ENCODE results near the gene FAF1.

FAF1 gene

DNA sequence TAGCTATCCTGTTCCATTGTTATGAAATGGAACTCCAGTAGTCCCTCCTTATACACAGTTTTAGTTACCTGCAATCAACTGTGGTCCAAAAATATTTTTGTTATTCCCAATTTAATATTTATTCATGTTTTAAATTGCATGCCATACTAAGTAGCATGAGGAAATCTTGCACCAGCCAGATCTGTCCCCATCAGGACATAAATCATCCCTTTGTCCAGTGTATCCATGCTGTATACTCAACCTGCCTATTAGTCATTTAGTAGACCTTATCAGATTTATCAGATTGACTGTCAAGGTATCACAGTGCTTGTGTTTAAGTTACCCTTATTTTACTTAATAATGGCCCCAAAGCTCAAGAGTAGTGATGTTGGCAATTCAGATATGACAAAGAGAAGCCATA, 328.9 kb downstream of the FAF1 start:
- DNase-seq (ENCODE audit: low read depth): no peak

DNA sequence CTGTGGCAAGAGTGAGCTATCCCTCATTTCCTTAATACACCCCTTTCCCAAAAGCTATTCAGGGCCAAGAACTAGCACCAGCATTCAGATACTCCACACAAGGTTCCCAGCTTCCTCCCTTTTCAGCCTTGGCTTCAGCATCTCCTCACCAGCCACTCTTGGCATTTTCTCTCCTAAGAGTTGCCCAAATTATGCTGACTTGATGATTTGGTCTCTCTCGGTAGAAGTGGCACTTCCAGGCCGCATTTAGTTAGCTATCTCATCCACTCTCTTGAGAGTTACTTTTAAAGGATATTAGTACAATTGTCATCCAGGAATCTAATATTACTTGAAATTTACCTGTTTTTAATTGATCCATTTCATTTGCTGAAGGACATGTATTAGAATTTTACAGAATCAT, 337.8 kb downstream of the FAF1 start:
- no peak for DNase-seq (ENCODE audit: low read depth)

DNA sequence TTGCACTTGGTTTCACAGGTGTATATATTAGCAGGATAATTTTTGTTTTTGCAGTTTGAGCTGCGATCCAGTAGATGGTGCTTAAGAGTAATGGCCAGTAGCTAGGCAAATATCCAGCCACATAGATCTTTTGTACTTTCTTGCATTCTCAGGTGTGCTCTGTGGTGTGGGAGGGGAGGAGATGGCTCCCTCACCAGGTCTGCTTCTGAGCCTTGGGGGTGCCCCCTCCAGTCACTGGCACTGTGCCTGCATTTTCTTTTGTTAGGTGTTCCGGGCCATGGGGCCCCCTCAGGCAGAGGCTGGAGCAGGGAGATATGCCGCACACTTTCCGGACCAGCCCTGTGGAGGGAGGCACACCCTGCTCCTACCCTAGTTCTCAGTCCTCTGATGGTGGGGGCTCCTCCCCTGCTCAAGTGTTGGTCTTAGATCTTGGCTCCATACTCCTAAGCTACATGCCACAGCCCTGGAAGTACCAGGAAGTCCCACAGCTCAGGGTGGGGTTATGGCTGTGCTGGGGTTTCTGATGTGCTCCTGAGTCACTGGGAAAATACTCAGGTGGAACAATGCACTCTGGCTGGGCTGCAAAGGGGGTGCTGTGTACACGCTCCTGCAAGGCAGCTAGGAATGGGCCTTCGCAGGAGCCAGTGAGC, 339.3 kb downstream of the FAF1 start:
- no peak for DNase-seq (ENCODE audit: low read depth)

DNA sequence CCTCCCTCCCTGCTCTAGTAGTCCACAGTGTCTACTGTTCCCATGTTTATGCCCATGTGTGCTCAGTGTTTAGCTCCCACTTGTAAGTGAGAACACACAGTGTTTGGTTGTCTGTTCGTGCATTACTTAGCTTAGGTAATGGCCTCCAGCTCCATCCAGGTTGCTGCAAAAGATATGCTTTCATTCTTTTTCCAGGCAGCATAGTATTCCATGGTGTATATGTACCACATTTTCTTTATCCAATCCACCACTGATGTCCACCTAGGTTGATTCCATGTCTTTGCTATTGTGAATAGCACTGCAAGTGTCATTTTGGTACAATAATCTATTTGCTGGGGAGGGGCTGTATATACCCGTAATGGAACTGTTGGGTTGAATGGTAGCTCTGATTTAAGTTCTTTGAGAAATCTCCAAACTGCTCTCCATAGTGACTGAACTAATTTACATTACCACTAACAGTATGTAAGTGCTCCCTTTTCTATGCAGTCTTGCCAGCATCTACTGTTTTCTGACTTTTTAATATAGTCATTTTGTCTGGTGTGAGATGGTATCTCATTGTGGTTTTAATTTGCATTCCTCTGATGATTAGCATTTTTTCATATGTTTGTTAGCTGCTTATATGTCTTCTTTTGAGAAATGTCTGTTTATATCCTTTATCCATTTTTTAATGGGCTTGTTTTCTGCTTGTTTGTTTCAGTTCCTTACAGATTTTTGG, 344.9 kb downstream of the FAF1 start:
- DNase-seq (ENCODE audit: low read depth): no peak

DNA sequence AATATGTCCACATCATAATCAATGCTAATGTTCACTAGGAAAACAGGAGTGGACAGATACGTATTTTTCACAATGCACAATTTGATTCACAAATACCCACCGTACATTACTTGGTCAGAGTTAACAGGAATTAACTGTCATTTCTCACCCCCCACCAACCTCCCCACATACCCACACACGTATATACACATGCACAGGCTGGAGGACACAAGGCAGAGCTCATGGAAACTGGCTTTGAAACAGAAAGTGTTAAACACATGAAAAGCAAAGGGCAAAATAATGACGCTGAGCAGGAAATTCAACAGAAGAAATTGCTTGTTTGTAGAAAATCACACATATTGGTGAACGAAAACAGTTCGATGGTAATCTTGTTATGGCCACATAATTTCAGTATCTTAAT, 348.4 kb downstream of the FAF1 start:
- DNase-seq (ENCODE audit: low read depth): no peak

DNA sequence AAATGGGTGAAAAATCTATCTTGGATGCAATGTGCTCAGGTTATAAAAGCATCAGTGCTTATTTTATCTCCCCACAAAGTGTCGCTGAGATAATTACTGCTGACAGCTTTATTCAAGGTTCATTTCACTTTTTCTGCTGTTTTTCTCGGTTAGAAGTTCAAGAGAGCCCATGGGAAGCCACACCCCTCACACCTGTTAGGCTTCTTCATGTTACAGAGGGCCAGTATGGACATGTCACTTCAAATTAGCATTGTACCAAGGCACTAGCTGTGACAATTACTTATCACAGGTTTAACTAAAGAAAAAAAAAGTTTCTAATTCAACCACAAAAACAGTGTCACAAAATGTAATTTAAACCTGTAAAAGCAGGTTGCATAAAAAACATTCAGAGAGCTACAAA, 349.5 kb downstream of the FAF1 start:
- DNase-seq (ENCODE audit: low read depth): no peak

DNA sequence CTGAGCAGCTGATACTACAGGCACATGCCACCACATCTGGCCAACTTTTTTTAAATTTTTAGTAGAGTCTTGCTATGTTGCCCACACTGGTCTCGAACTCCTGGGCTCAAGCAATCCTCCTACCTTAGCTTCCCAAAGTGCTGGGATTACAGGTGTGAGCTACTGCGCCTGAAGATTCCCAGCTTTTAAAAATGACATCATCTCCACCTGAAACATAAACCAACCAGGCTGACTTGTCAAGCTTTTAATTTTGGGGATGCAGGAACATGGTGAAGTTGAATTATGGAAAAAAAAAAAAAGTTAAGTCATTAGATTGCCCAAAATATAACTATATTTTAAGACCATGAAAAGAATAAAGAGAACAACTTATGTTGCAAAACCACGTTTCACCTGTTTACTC, 350.6 kb downstream of the FAF1 start:
- no peak for DNase-seq (ENCODE audit: low read depth)

GRCh38 chr1:50605186-50605875, 354.7 kb downstream of the FAF1 start:
- peak; percentile 30 for DNase-seq (ENCODE audit: low read depth)

DNA sequence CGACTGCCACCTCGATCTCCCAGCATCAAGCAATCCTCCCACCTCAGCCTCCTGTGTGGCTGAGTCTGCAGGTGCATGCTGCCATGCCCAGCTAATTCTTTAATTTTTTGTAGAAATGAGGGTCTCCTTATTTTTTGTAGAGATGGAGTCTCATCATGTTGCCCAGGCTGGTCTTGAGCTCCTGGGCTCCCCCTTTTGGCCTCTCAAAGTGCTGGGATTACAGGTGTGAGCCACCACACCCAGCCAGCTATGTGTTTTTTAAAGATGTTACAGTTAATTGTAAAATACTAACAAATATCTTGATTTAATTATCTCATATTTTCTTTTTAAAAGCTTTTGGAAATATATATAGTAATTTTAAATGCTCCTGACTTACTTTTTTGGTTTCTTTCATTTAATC, 355.5 kb downstream of the FAF1 start:
- no peak for DNase-seq (ENCODE audit: low read depth)

- DNase-seq (ENCODE audit: low read depth): no peak
Measured at GRCh38 chr1:50603274-50604271, 356.5 kb downstream of the FAF1 start.

- DNase-seq (ENCODE audit: low read depth): no peak
Measured at GRCh38 chr1:50599546-50599945, 360.5 kb downstream of the FAF1 start.

DNA sequence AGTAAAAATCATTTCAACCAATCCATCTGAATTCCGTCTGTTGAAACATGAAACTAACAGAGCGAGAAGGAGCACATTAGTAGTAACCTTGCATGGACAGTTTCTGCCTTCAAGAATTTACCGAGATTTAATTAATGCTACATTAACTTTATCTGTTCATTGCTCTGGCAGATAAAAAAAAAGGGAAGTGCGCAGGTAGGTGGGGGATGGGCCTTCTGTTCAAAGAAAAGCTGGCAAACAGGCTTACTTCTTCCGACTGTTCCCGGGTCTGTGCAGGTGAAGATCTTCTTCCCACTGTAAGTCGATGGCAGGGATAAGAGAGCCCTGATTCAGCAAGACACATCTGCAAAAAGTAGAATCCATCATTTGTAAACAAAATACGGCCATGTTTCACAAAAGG, 364.2 kb downstream of the FAF1 start:
- no peak for DNase-seq (ENCODE audit: low read depth)

DNA sequence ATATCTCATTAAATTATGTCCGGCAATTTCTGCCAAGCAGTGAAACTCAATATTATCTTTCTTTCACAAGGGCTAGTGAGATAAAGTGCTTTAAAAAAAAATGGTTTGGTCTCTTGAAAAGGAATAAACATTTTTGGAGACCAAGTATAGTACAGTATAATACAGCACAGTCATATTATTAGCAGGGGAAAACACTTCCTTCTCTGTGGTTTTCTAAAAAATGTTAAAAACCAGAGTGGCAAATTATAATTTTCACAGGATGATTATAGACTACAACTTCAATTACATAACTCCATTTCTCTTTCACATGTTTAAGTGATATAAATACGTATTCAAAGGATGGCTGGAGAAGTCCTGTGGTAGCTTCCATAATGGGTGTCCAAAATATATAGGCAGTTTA, 366.6 kb downstream of the FAF1 start:
- no peak for DNase-seq (ENCODE audit: low read depth)

GRCh38 chr1:50591598-50591997, 368.5 kb downstream of the FAF1 start:
- DNase-seq (ENCODE audit: low read depth): no peak

DNA sequence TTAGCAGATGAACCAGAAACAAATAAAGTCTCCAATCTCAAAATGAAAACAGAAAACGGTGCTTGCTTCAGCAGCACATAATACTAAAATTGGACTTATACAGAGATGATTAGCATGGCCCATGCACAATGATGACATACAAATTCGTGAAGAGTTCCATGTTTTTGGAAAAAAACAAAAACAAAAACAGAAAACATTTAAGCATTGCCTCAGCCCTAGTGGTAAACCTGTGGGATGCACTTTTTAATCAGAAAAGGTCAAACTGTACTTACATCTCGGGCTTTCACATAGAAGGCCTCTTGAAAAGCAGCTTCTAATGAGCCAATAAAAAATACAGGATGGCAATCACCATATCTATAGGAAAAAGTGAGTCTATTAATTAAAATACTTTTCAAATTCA, 377.7 kb downstream of the FAF1 start:
- no peak for DNase-seq (ENCODE audit: low read depth)

- no peak for DNase-seq (ENCODE audit: low read depth)
Measured at GRCh38 chr1:50570066-50570468, 390.0 kb downstream of the FAF1 start.

DNA sequence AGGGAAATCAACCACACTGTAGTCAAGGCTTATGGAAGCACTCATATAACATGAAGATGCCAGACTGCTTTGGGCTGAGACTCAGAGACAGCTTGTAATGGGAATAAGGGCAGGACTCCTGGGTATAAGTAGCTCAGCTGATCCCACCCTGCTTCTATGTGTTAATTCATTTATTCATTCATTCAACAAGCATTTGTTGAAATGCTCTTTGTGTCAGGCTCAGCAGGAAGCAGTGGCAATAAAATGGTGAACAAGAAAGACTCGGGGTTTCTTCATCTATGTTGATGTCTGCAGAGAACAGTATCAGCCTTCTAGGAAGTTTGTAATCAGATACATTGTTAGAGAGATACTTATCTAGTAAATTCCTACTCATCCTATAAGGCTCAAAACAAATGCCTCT, 391.3 kb downstream of the FAF1 start:
- no peak for DNase-seq (ENCODE audit: low read depth)

DNA sequence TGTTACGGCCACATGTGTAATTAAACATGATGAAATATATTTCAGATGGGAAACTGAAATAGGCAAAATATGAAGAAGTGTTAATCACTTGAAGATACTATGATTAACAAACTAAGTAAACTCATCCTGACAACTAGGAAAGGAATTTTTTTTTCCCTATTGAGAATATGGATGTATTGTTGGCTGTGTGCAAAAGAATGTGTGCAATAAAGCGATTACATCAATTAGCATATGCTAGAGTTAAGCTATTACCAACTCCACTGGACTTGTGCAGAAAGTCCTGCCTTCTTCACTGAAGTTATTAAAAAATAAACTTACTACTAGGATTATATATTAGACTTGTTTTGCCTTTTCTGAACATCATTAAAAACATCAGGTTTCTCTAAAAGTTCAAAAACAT, 393.7 kb downstream of the FAF1 start:
- no peak for DNase-seq (ENCODE audit: low read depth)

DNA sequence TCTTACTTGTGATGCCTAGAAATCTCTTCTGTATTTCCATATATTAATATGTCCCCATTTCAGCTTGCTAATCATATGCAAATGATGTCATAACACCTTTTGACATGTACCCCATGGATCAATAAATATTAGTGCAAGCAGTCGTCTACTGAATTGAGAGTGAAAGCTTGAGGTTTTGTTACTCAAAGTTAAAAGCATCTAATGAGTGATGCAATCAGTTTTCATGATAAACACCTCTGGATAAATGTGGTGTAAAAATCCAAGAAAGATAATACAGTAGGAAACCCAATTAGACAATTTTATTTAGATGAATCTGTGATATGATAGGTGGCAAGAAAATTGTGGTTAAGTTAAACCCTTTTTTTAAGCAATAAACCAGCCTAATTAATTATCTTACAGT, 395.6 kb downstream of the FAF1 start:
- DNase-seq (ENCODE audit: low read depth): no peak

DNA sequence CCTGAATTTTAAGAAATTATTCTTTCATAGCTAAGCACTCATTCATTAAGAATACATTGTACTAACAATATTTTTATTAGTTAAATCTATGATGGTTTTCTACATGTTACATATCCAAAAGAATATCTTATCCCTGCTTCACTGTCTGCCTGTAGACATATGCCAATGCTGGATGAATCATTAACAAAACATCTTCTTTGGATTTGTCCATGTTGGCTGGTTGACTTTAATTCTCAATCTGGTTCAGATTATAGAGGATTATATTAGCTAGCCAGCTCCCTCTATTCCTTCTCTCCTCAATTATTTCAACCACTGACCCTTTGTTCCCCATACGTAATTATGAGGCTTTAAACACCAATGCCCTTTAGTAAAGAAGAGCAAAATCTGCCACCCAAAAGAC, 398.0 kb downstream of the FAF1 start:
- peak; percentile 41 for DNase-seq (ENCODE audit: low read depth)

DNA sequence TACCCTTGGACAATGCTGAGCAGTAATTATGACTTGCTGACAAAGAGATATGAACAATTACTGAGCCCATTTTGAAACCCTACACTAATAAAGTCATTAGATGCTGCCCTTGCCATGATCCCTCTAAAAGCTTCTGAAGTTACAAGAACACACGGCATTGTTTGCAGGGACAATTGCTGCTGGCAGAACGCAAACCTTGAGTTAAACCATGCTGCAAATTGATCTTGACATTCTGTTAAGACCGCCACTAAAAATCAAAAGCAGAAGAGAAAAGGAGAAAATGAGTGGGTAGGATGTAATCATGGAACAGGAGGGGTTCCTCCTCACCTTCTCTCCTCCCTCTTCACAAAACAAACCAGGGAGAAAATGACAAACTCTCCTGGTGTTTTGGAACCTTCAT, 400.6 kb downstream of the FAF1 start:
- DNase-seq (ENCODE audit: low read depth): no peak

DNA sequence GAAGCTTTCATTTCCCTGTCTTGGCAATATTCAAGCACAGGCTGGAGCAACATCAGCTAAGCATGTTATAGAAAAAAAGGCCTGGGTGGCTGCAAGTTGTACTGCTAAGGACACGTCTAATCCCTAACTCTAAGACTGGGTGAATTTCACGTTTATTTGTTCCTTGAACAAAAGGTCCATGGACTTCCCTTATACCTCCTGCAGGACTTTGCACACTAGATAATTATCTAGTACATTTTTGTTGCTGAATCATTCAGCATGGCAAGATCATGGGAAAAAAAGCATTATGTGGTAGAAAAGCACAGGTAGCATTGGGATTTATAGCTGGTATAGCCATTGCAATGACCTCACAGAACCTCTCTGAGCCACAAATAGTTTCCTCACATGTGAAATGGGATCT, 406.1 kb downstream of the FAF1 start:
- no peak for DNase-seq (ENCODE audit: low read depth)

All from fibroblast of the conjunctiva (primary cell).